Right renal pelvis (tissue), 4 donors: ENCODE measurements around the gene HLA-A. TPM values are rescaled to one million over a fixed set of nuclear protein-coding genes. Genes with fewer than 3 reads are reported as not detected.

Experiments used
- DNase-seq, 4 donors: peaks; one replicate each; pipeline ENCODE4 v3.0.0-alpha.2; 2013; ENCODE audit warnings: low read depth in 4 of 4, low spot score in 3 of 4, missing footprints in 1 of 4
- polyA plus RNA-seq, 4 donors: library from polyadenylated mRNA; unstranded; fragments of 120-200 nt; gene quantifications; one replicate each; pipeline ENCODE4 v1.2.1, GENCODE V29; 2013; ENCODE audit not compliant: insufficient read length in 4 of 4

The HLA-A gene
- polyA plus RNA-seq, 4 donors, result 174 to 217 (median 213) TPM

DNA sequence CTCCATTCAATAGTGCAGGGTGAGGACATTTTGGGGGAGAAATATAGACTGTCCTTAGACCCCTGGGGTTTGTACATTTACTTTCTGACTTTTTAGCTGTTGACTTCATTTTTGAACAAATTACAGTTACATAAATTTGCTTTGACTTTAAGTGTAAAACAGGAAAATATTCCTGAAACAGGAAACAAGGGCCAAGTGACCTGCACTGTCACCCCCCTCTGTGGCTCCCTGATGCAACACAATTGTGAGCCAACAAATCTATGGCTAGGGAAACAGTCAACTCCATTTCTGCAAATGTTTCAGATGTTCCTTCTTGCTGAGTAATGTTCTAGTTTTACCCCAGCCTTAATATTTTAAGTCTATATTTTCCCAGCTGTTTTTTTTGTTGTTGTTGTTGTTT, 39.8 kb downstream of the HLA-A start:
- DNase-seq, result no peak

DNA sequence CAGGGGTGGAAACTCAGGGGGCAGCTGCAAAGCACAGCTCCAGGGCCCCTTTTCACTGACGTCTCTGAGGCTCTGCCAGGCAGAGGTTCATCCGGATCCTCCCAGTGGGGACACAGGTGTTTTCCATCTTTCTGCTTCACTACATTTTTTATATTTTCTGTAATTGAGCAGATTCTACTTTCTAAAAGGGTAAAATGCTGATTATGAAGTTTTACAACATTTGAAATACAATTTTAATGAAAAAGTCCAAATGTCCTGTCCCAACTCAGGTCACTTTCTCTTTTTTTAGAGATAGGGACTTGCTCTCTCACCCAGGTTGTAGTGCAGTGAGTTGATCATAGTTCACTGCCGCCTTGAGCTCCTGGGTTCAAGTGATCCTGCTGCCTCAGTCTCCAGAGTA, 41.9 kb downstream of the HLA-A start:
- no peak for DNase-seq

DNA sequence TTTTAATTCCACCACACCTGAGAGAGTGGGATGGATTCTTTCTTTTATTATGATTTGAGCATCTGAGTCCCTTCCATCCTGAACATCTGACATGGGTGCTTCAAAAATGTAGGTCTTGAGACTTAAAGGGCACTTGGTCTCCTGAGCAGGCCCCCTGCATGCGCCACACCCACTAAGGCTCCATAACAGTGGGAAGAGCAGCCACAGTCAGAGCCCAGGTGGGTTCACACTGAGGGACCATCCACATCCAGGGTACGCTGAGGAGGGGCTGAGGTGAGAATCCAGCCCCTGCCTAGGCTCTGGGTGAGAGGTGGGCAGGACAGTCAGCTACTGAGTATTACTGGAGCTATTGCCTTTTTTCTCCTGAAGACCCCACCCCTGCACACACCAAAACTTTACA, 42.7 kb downstream of the HLA-A start:
- DNase-seq, result no peak

GRCh38 chr6:29986179-29986781, 43.9 kb downstream of the HLA-A start:
- no peak for DNase-seq

- no peak for DNase-seq
These were observed 46.9 kb downstream of the HLA-A start for GRCh38 chr6:29989211-29989610.

- no peak for DNase-seq
These were observed 48.6 kb downstream of the HLA-A start for GRCh38 chr6:29990931-29991330.

- DNase-seq, result no peak
These were observed 50.5 kb downstream of the HLA-A start for GRCh38 chr6:29992807-29993206.

DNA sequence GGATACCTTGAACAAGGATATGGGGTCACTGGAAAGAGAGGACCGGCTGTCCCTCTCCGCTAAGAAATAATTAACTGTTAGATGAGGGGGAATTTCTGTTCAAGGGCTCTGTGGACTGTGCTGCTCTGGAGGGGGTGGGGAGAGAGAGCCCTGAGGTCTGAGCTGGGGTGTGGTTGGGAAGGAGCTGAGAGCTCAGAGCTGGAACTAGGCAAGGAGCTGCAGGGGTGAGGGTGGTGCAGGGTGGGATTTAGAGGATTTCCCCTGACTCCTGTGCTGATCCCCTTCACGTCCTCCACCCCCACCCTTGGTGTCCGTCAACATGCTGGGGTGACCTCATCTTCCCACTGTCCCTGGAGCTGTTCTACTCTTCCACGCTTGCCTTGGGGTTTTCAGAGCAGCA, 52.5 kb downstream of the HLA-A start:
- no peak for DNase-seq

- DNase-seq, result no peak
These were observed 53.0 kb downstream of the HLA-A start for GRCh38 chr6:29995340-29995777.

Other genes with a start within 250 kb of the HLA-A start
- 1 to 10 TPM; 5.4 to 6.7 (median 5.9) TPM for gene HLA-F, start 219.1 kb upstream of the HLA-A start, polyA plus RNA-seq
- 10 to 100 TPM in 1 of 4 donors, 1 to 10 TPM in 2, under 1 TPM in 1; 0.53 to 11.2 (median 4.6) TPM for gene HLA-G, start 114.7 kb upstream of the HLA-A start, polyA plus RNA-seq
- 10 to 100 TPM; 34.6 to 44.2 (median 40.3) TPM for gene POLR1H, start 118.7 kb downstream of the HLA-A start, polyA plus RNA-seq
- gene PPP1R11, start 124.7 kb downstream of the HLA-A start, polyA plus RNA-seq, result 10 to 100 TPM; 67.9 to 74.9 (median 71.9) TPM
- 1 to 10 TPM; 1.3 to 1.6 (median 1.5) TPM for gene RNF39, start 133.2 kb downstream of the HLA-A start, polyA plus RNA-seq
- gene TRIM31, start 170.6 kb downstream of the HLA-A start, polyA plus RNA-seq, result not detected
- under 1 TPM in 2 of 4 donors, not detected in 2; 0.06 to 0.14 TPM for gene TRIM40, start 193.6 kb downstream of the HLA-A start, polyA plus RNA-seq
- under 1 TPM; 0.47 to 0.64 (median 0.52) TPM for gene TRIM10, start 218.7 kb downstream of the HLA-A start, polyA plus RNA-seq
- gene TRIM15, start 221.0 kb downstream of the HLA-A start, polyA plus RNA-seq, result under 1 TPM; 0.13 to 0.41 (median 0.25) TPM